Left ventricle myocardium superior (tissue), 1 donor: ENCODE measurements around the gene FCGR2B. TPM values are rescaled to one million over a fixed set of nuclear protein-coding genes. Genes with fewer than 3 reads are reported as not detected.
A peak's percentile ranks its signal among the peaks of the same experiment; 100 is the strongest.
"Not testable (repeated sequence)": the region's sequence is repeated elsewhere in the genome, so short reads cannot be mapped to it uniquely, and the experiment has no call there.

Source experiments
- ATAC-seq: fragments of 200-7000 bp; cut with Tn5 transposase; one replicate; pipeline ENCODE4 v1.9.1; 2020; ENCODE audit warnings: mild to moderate bottlenecking, moderate library complexity
- DNase-seq: peaks from one replicate; pipeline ENCODE4 v3.0.0-alpha.2; 2020
- intact Hi-C: fragments of 100-400 bp; cut with micrococcal nuclease; formaldehyde crosslinking; loops from one replicate; pipeline ENCODE4 v1.11.0; 2022
- total RNA-seq: library from RNA; stranded (reverse); fragmentation: NEBNext Ultra II Directional; extraction: Animal tissue kit (Norgen Biotek cat#: 25700); gene quantifications from one replicate; pipeline ENCODE4 v1.2.1, GENCODE V29; 2021
- donor health status: DM: no; HTN: yes; CAD: no; lungs with severe emphysema.

The FCGR2B gene
- total RNA-seq, 1 donor from 2014 or later, result 12.6 TPM

DNA sequence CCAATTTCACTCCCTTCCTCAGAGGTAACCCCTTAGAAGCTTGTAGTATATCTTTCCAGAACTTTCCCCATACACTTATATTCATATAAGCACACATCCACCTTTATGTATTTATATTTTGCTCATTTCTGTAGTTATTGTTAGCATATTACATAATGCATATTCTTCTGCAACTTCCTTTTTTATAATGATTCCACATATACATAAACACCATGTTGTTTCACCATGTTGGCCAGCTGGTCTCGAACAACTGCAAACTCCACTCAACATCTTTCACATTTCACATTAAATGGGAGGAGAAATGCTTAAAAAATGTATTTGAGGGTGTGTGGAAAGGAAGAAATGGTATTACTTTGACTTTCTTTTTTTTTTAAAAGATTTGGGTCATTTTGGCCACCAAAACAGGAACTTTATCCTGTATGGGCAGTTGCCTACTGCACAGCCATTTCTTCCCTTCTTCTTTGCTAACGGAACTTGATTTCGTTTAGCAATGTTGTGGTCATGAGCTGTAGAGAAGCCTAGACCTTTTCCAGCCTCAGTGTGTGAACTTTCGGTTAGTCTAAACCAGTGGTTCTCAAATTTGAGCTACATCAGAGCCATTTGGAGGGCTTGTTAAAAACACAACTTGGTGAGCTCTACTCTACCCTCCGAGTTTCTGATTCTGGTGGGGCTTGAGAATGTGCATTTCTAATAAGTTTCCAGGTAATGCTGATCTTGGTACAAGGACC, 19.3 kb upstream of the FCGR2B start:
- intact Hi-C loops, DNase-seq: not testable (repeated sequence)
- peak; percentile 76 for ATAC-seq

- not testable (repeated sequence) for DNase-seq, ATAC-seq
- intact Hi-C loops, result loop anchor here (5.0 kb wide), 1 partner anchor 92 kb away; no protein-coding TSS in a partner anchor
Observed at GRCh38 chr1:161644855-161645254, 18.1 kb upstream of the FCGR2B start.

GRCh38 chr1:161647507-161648360, 15.2 kb upstream of the FCGR2B start:
- intact Hi-C loops, result loop anchor here (5.0 kb wide), 1 partner anchor 90 kb away; no protein-coding TSS in a partner anchor
- peak; percentile 45 for ATAC-seq

GRCh38 chr1:161653541-161653940, 9.4 kb upstream of the FCGR2B start:
- intact Hi-C loops, DNase-seq, ATAC-seq: not testable (repeated sequence)

More at GRCh38 chr1:161647507-161648360, 15.2 kb upstream of the FCGR2B start:
- DNase-seq, result not testable (repeated sequence)

DNA sequence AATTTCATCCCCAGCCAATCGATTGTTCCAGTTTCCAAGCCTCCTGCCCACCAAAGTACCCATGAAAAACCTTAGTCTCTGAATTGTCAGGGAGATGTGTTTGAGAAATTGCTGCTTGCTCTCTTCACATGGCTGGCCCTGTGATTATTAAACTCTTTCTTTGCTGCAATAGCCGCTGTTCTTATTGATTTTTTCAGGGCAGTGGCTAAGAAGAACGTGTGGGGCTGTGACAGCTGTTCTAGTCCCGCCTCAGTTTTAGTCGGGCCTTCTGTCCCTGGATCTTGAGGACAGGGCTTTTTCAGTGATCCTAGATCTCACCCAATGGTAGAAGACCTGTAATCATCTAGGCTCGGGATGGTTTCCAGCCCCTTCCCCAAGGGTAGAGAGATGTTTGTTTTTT, 9.0 kb upstream of the FCGR2B start:
- intact Hi-C loops, ATAC-seq, DNase-seq: not testable (repeated sequence)

DNA sequence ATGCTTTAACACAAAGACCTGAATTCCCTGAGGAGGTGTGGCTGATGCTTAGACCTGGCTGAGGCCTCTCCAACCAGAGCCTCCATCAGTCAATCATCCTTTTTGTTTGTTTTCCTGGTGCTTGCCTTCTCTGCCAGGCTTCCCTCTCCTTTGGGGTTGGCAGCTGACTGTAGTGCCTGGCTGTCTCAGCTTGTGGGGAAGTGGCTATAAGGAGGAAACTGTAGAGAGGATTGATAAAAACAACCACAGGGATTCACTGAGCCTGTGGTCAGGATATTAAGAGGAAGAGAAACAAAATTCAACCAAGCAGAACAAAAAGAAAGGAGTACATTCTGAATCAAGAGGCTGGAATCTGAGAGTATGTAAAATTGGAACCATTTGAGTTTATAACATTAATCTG, 4.4 kb upstream of the FCGR2B start:
- peak; percentile 45 for ATAC-seq
- intact Hi-C loops, DNase-seq: not testable (repeated sequence)

GRCh38 chr1:161661660-161662311, 1.2 kb upstream of the FCGR2B start:
- DNase-seq, intact Hi-C loops: not testable (repeated sequence)
- ATAC-seq, result peak; percentile 36

GRCh38 chr1:161663569-161663968, 626 bp downstream of the FCGR2B start:
- DNase-seq, intact Hi-C loops: not testable (repeated sequence)
- ATAC-seq, result peak; percentile 21

GRCh38 chr1:161664689-161665088, 1.7 kb downstream of the FCGR2B start:
- intact Hi-C loops, DNase-seq, ATAC-seq: not testable (repeated sequence)

DNA sequence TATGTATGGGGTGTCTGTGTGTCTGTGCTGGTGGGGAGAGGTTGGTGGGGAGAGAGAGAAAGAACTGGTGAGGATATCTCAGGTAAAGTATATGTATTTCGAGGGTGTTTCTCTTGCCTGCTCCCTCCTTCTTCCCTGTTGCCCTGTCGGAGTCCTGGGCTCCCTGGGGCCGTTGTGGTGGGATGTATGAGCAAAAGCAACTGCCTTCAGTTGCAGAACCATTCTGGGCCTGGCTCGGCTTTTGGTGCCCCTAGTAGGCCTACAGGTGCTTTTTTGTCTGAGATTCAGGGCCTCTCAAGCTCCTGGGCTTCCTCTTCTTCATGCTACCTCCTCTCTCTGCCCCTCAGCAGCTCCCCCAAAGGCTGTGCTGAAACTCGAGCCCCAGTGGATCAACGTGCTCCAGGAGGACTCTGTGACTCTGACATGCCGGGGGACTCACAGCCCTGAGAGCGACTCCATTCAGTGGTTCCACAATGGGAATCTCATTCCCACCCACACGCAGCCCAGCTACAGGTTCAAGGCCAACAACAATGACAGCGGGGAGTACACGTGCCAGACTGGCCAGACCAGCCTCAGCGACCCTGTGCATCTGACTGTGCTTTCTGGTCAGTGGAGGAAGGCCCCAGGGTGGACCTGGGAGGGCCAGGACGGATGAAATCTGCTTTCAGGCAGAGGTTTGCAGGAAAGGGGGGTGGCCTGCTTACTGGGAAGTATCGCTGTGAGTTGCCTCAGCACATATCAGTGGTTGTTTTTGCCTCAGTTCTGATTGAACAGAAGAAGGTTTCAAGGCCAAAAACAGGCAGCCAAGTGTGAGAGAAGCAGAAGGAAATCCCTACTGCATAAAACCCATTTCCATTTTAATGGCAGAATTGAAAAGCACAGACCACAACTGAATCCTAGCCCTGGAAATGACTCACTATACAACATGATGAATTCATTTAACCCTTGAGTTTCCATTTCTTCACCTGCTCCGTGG, 8.4 kb downstream of the FCGR2B start:
- intact Hi-C loops, DNase-seq, ATAC-seq: not testable (repeated sequence)

DNA sequence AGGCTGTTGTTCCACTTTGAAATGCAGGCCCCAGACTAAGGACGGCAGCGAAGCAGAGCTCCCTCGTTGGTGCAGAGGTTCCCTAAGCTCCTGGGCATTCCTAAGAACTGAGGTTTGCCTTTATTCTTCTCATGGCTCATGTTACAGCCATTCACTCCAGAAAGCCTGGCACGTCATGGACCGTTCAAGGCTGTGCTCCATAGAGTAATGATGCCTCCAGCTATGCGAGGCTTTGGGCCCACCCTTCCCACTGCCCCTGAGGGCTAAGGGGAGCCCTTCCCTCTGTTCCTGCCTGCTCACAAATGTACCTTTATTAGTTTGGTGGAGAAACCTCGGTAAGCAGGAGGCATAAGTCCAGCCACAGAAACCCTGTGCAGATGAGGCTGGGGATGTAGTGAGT, 10.5 kb downstream of the FCGR2B start:
- DNase-seq, result not testable (repeated sequence)

DNA sequence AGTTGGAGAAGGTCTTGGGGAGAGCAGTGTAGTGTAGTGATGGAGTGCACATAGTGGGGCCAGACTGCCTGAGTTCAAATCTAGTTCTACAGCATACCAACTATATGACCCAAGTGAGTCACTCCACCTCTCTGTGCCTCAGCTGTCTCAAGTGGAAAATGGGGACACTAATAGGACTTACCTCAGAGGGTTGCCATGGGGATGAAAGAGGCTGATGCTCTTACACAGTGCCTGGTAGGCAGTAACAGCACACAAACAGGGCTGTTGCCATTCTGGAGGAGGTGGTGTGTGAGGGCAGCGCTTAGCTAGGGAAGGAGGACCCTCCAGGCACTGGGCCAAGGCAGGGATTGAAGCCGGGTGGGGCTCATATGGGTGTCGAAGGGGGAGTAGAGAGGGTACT, 11.5 kb downstream of the FCGR2B start:
- intact Hi-C loops, ATAC-seq, DNase-seq: not testable (repeated sequence)

More for the DNA sequence above, 10.5 kb downstream of the FCGR2B start:
- ATAC-seq, intact Hi-C loops: not testable (repeated sequence)

DNA sequence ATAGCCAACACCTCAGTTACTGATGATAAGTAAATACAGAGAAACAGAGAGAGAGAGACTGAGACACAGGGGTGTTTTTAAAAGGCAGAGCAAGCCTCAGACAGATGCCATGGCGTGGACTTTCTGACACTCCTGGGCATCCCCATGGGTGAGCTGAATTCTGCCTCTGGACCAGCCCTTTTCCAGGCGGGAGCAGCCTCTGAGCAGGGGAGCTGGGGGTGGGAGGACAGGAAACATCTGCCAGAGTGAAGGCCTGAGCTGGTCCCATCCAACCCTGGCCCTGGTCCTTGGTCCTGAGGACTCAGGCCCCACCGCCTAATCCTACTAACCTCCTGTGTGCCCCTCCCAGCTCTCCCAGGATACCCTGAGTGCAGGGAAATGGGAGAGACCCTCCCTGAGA, 12.0 kb downstream of the FCGR2B start:
- intact Hi-C loops, ATAC-seq, DNase-seq: not testable (repeated sequence)

DNA sequence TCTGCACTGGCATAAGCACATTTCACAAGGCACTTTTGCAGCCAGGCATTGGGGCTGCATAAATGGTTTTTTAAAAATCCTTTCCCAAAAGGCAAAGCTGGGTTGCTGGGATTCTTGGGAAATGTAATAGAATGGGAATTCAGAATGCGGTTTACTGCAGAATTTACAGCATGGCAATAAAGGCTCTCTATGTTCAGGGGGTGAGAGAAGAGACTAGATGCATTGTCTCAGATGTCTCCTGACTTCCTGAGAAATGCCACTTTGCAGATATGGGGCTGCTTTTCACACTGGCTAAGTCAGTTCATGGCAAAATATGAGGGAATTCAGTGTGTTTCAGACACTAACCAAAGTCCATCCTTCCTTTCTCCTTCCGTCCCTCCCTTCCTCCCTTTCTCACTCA, 13.5 kb downstream of the FCGR2B start:
- no peak for DNase-seq
- intact Hi-C loops, result no loop called here
- ATAC-seq, result no peak

DNA sequence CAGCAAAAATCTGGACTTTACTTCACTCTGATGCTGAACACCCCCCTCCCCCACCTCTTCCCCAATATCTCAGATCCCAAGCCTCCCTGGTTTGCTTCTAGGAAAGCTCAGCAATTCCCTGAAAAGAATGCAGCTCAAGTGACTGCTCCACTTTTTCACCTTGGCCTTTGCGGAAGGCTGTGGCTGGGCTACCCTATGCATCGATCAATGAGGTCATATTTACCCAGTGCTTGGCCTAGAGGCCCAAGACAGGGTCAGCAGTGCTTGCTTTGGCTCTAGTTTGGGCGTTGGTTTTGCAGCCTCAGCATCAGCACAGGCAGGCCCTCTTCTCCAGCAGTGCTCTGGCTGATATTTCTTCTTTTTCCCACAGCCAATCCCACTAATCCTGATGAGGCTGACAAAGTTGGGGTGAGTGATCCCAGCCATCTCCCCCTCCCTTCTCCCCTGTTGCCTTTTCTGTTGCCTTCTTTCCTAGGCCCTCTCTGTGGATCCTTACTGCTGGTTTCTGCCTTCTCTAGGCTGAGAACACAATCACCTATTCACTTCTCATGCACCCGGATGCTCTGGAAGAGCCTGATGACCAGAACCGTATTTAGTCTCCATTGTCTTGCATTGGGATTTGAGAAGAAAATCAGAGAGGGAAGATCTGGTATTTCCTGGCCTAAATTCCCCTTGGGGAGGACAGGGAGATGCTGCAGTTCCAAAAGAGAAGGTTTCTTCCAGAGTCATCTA, 14.2 kb downstream of the FCGR2B start:
- ATAC-seq (no peak), DNase-seq (no peak)
- intact Hi-C loops, result no loop called here

- ATAC-seq (no peak), DNase-seq (no peak)
- intact Hi-C loops, result no loop called here
Observed at GRCh38 chr1:161678500-161678899, 15.6 kb downstream of the FCGR2B start.

GRCh38 chr1:161681879-161682278, 18.9 kb downstream of the FCGR2B start:
- no peak for DNase-seq
- ATAC-seq, result no peak
- intact Hi-C loops, result no loop called here
